ENCODE data around the gene PATJ.

The PATJ gene

DNA sequence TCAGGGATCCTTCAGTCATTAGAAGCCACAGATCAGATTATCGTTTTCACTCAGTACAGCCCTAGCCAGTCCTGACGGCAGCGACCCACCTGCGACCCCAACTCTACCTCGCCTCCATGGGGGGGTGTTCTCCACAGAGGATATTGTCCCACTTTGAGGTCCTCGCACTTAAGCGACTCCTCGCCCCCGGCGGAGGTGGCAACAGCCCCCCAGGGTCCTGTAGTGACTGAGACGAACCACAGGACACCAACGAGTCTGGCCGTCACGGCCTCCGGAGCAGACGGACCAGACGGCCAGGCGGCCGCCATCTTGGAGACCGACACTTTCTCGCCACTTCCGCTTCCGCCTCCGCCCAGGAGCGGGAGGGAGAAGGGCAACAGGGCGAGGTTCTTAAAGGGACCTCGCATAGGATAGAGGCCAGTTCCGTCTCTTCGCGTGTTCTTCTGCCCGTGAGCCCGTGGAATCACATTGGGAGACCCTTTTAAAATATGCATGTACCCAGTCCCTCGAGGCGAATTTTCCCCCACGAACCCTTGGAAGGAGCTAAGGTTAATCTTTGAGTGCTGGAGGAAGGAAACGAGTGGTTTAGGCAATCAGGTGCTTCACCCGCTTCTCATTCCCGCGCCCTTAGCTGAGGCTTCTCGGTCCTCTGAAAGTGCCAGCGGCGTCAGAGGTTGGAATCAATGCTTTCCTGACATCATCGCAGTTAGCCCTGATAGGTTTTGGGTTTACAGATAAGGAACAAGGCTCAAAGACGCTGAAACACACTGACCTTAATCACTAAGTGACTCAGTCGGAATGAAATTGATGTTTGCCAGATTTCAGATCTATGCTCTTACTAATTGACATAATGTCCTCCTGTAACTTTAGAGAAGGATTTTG lies 17.2 kb upstream of the PATJ start, which contains the start of gene TM2D1 (continued):
- TF ChIP-seq ZNF837 (tag by site-specific recombination; IDR thresholded peaks at IDR 0.05) (no peak), ZNF239 (tag by site-specific recombination; IDR thresholded peaks at IDR 0.05) (no peak), ZSCAN30 (tag by site-specific recombination; IDR thresholded peaks at IDR 0.05) (peak; percentile 15), ZNF48 (tag by site-specific recombination; IDR thresholded peaks at IDR 0.05) (no peak), WT1 (tag by site-specific recombination; IDR thresholded peaks at IDR 0.05) (no peak), ZSCAN16 (tag by site-specific recombination; IDR thresholded peaks at IDR 0.05) (no peak), ZNF596 (tag by site-specific recombination; IDR thresholded peaks at IDR 0.05) (no peak), ZNF350 (tag by site-specific recombination; IDR thresholded peaks at IDR 0.05) (no peak), BCL11B (tag by site-specific recombination; IDR thresholded peaks at IDR 0.05; ENCODE audit: low read depth) (no peak), ZFHX2 (tag by site-specific recombination; conservative IDR thresholded peaks at IDR 0.05) (peak; percentile 47), ZNF404 (tag by site-specific recombination; IDR thresholded peaks at IDR 0.05) (no peak), ZFP69B (tag by site-specific recombination; IDR thresholded peaks at IDR 0.05) (peak; percentile 97), YY1 (tag by site-specific recombination; IDR thresholded peaks at IDR 0.05) (peak; percentile 96), ZNF202 (tag by site-specific recombination; IDR thresholded peaks at IDR 0.05; ENCODE audit: borderline replicate concordance) (no peak), ZNF660 (tag by site-specific recombination; IDR thresholded peaks at IDR 0.05) (peak; percentile 84; the same call in 1 of the 2 replicates), ZNF10 (tag by site-specific recombination; IDR thresholded peaks at IDR 0.05) (peak; percentile 88), SETDB1 (IDR thresholded peaks at IDR 0.05; ENCODE audit: insufficient read length, low read length) (peak; percentile 42), ZBTB1 (tag by site-specific recombination; IDR thresholded peaks at IDR 0.05) (no peak), ZNF133 (tag by site-specific recombination; IDR thresholded peaks at IDR 0.05) (no peak), ZNF510 (tag by site-specific recombination; IDR thresholded peaks at IDR 0.05; ENCODE audit: insufficient replicate concordance) (no peak), KLF16 (tag by site-specific recombination; IDR thresholded peaks at IDR 0.05) (peak; percentile 73), ZNF394 (tag by site-specific recombination; IDR thresholded peaks at IDR 0.05; ENCODE audit: borderline replicate concordance) (peak; percentile 96)
- TF ChIP-seq, protein P1, sequence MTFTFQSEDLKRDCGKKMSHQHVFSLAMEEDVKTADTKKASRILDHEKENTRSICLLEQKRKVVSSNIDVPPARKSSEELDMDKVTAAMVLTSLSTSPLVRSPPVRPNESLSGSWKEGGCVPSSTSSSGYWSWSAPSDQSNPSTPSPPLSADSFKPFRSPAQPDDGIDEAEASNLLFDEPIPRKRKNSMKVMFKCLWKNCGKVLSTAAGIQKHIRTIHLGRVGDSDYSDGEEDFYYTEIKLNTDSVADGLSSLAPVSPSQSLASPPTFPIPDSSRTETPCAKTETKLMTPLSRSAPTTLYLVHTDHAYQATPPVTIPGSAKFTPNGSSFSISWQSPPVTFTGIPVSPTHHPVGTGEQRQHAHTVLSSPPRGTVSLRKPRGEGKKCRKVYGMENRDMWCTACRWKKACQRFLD (tag by site-specific recombination; IDR thresholded peaks at IDR 0.05) = no peak
- TF ChIP-seq, protein P2, sequence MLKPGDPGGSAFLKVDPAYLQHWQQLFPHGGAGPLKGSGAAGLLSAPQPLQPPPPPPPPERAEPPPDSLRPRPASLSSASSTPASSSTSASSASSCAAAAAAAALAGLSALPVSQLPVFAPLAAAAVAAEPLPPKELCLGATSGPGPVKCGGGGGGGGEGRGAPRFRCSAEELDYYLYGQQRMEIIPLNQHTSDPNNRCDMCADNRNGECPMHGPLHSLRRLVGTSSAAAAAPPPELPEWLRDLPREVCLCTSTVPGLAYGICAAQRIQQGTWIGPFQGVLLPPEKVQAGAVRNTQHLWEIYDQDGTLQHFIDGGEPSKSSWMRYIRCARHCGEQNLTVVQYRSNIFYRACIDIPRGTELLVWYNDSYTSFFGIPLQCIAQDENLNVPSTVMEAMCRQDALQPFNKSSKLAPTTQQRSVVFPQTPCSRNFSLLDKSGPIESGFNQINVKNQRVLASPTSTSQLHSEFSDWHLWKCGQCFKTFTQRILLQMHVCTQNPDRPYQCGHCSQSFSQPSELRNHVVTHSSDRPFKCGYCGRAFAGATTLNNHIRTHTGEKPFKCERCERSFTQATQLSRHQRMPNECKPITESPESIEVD (tag by site-specific recombination; IDR thresholded peaks at IDR 0.05) = peak; percentile 77
- TF ChIP-seq, protein P3, sequence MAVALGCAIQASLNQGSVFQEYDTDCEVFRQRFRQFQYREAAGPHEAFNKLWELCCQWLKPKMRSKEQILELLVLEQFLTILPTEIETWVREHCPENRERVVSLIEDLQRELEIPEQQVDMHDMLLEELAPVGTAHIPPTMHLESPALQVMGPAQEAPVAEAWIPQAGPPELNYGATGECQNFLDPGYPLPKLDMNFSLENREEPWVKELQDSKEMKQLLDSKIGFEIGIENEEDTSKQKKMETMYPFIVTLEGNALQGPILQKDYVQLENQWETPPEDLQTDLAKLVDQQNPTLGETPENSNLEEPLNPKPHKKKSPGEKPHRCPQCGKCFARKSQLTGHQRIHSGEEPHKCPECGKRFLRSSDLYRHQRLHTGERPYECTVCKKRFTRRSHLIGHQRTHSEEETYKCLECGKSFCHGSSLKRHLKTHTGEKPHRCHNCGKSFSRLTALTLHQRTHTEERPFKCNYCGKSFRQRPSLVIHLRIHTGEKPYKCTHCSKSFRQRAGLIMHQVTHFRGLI (tag by site-specific recombination; IDR thresholded peaks at IDR 0.05) = no peak; the same call in 1 of the 2 replicates
- TF ChIP-seq, protein P4, sequence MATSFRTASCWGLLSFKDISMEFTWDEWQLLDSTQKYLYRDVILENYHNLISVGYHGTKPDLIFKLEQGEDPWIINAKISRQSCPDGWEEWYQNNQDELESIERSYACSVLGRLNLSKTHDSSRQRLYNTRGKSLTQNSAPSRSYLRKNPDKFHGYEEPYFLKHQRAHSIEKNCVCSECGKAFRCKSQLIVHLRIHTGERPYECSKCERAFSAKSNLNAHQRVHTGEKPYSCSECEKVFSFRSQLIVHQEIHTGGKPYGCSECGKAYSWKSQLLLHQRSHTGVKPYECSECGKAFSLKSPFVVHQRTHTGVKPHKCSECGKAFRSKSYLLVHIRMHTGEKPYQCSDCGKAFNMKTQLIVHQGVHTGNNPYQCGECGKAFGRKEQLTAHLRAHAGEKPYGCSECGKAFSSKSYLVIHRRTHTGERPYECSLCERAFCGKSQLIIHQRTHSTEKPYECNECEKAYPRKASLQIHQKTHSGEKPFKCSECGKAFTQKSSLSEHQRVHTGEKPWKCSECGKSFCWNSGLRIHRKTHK (tag by site-specific recombination; IDR thresholded peaks at IDR 0.05) = no peak
- TF ChIP-seq, protein P5, sequence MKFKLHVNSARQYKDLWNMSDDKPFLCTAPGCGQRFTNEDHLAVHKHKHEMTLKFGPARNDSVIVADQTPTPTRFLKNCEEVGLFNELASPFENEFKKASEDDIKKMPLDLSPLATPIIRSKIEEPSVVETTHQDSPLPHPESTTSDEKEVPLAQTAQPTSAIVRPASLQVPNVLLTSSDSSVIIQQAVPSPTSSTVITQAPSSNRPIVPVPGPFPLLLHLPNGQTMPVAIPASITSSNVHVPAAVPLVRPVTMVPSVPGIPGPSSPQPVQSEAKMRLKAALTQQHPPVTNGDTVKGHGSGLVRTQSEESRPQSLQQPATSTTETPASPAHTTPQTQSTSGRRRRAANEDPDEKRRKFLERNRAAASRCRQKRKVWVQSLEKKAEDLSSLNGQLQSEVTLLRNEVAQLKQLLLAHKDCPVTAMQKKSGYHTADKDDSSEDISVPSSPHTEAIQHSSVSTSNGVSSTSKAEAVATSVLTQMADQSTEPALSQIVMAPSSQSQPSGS (tag by site-specific recombination; IDR thresholded peaks at IDR 0.05; ENCODE audit: low read depth) = peak; percentile 81; the same call in 1 of the 2 replicates
- TF ChIP-seq, protein P6, sequence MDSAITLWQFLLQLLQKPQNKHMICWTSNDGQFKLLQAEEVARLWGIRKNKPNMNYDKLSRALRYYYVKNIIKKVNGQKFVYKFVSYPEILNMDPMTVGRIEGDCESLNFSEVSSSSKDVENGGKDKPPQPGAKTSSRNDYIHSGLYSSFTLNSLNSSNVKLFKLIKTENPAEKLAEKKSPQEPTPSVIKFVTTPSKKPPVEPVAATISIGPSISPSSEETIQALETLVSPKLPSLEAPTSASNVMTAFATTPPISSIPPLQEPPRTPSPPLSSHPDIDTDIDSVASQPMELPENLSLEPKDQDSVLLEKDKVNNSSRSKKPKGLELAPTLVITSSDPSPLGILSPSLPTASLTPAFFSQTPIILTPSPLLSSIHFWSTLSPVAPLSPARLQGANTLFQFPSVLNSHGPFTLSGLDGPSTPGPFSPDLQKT (IDR thresholded peaks at IDR 0.05; ENCODE audit: borderline replicate concordance, low read depth, low read length) = peak; percentile 63; the same call in 1 of the 2 replicates
- TF ChIP-seq, protein P7, sequence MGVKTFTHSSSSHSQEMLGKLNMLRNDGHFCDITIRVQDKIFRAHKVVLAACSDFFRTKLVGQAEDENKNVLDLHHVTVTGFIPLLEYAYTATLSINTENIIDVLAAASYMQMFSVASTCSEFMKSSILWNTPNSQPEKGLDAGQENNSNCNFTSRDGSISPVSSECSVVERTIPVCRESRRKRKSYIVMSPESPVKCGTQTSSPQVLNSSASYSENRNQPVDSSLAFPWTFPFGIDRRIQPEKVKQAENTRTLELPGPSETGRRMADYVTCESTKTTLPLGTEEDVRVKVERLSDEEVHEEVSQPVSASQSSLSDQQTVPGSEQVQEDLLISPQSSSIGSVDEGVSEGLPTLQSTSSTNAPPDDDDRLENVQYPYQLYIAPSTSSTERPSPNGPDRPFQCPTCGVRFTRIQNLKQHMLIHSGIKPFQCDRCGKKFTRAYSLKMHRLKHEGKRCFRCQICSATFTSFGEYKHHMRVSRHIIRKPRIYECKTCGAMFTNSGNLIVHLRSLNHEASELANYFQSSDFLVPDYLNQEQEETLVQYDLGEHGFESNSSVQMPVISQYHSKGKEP (tag by site-specific recombination; IDR thresholded peaks at IDR 0.05) = no peak
